GM19468 (cell line): ENCODE results near the gene PADI3.

ENCODE experiments used
- ATAC-seq: cut with Tn5 transposase; IDR thresholded peaks from one replicate; pipeline ENCODE4 v1.9.1; 2021; ENCODE audit warnings: mild to moderate bottlenecking, moderate library complexity, moderate number of reproducible peaks; ENCODE audit not compliant: unreplicated experiment; ENCODE audit errors: extremely low read depth

Gene PADI3

DNA sequence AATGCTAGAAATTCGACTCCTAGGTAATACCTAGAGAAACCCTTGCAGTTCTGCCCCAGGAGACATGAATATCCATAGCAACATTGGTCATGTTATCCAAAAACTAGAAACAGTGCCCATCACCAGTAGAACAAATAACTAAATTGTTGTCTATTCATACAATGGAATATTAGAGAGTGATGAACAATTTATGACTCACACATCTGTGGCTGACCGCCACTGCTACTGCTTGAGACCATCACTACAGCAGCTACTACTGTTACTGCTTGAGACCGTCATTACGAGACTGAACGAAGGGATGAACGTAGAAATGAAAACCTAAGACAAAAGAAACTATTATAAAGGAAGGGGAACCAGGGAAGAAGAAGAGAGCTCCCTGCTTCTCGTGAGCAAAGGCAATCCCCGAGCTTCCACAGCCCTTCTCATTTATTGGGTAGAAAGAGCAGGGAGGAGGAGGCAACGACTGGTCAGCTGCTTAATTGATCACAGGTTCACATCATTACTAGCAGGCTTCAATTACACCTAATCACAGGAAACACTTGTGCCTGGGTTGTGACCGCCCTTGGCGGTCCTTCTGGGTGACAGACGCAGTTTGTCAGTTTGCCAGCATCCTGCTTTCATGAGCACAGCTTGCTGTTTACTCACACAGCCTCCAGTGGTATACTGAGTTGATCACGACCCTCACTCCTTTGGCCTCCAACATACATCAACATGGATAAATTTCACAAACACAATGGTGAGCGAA, 45.0 kb downstream of the PADI3 start:
- no peak for ATAC-seq

DNA sequence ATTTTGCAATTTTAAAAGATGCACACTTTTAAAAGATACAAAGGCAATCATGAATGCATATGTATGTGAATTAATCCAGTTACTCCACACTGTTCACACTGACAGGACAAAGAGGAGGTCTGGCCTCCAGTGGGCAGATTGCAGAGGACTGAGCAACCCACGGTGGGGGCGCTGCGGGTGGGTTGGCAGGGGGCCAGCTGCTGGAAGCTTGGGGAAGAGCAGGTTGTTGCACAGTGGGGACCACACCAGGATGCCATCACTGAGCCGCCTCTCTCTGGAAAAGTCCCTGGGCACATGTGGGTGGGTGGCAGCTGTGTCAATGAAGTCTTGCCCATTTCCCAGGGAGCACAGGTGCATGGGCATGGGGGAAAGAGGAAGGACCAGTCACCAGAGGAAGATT, 46.4 kb downstream of the PADI3 start:
- ATAC-seq = no peak

- no peak for ATAC-seq
Observed at GRCh38 chr1:17296086-17296485, 47.2 kb downstream of the PADI3 start.

GRCh38 chr1:17297991-17298390, 49.1 kb downstream of the PADI3 start:
- no peak for ATAC-seq

DNA sequence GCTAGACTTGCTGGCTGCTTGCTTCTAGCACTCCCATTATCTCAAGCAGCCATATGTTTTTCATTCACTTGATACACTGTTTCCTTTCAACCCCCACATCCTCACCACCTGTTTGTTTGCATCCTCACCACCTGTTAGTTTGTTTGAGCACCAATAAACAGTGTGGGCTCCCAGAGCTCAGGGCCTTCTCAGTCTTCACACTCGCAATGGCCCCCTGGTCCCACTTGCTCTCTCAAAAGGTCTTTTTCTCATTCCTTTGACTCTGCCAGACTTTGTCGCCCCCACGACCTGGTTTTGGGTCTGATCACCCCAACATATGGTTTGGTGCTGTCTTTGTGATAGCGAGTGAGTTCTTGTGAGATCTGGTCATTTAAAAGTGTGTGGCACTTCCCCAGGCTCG, 52.9 kb downstream of the PADI3 start:
- ATAC-seq = no peak

DNA sequence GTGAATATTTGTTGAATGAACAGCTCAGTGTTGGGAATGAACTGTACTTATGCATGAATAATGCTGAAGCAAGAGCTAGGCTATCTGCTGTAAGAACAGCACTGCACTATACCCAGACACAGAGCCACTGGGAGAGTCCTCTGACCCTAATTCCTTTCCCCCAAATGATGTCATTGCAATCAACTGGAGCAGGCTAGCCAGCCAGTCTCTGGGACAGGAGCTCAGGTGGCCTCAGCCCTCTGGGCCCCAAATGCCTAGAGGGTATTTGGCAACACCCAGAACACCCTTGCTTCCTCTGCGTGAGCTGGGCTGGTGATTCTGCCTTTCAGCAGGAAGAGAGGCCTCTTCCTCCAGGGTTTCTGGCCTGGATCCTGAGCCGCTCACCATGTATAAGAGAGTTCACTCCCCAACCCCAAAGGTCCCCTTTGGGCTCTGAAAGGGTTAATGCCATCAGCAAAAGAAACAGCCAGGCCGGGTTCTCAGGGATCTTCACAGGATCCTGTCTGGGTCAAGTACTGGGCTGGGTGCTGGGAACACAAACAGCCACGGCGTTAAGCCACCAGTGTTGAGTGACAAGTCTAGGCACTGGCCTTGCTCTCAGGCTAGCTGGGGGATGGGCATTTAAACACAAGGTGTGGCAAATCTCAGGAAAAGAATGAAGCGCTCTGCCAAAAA, 55.4 kb downstream of the PADI3 start:
- ATAC-seq = no peak

DNA sequence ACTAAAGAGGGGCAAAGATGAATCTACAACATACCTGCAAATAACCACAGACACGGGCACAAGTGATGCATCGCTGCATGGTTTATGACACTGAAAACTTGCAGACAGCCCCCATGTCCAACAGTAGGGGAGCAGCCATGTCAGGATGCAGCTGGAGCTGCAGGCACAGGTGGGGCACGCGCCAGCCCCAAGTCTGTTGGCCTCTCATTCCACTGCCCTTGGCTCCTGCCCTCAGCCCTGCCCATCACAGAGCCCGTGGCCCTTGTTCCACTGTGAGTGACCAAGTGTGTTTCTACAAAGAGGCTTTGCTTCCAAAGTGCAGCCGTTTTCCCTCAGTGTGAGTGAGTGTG, 55.9 kb downstream of the PADI3 start:
- no peak for ATAC-seq

GRCh38 chr1:17305576-17306095, 56.7 kb downstream of the PADI3 start:
- ATAC-seq = no peak

DNA sequence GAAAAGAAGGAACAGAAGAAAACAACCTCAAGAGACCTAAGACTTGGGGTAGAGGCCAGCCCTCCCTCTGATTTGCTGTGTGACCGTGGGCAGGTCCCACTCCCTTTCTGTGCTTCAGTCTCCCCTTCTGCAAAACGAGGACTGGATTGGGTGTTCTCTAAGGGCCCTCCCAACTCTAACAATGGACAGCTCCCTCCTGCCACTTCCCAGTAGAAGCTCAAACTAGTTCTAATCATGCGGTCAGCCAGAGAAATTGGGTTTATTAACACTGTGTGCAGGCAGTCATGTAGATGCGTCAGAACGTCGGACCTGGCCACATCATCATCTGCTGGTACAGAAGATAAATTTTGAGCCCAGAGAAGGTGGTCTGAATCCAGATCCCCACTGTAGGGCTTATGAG, 57.5 kb downstream of the PADI3 start:
- no peak for ATAC-seq

DNA sequence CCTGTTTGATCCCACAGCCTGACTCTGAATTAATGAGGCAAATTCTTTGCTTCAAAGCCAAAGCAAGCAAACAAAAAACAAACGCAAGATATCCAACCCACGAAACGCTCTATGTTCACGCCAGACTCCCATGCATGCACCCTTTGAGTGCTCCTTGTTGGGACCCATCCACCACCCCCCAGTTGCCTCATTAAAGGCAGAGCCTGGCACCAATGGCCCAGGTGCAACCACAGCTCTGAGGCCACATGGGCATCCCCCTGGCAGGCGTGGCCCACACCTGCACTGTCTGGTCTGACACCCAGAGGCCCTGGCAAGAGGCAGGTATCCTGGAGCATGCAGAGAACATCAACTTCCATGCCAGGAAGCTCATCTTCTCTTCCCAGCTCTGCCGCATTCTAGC, 58.0 kb downstream of the PADI3 start:
- ATAC-seq = no peak

GRCh38 chr1:17307329-17307728, 58.4 kb downstream of the PADI3 start:
- no peak for ATAC-seq

DNA sequence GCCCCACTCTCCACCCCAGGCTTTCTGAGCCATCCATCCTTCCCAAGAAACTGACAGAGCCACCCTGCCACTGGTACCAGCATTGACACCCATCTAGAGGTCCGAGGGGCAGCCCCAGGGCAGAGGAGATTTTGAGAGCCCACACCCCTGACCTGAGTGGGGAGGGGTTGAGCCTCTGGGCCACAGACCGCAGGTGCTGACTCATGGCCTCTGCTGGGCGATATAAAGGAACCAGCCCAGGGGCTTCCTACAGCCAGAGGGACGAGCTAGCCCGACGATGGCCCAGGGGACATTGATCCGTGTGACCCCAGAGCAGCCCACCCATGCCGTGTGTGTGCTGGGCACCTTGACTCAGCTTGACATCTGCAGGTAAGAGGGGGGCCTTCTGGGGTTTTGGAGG, 59.0 kb downstream of the PADI3 start, which contains the start of gene PADI4:
Gene PADI4, plus strand, starts transcription at position 252 of the 400 bp plus-strand sequence. Its CDS starts 26 bp downstream, at position 278.
- no peak for ATAC-seq

DNA sequence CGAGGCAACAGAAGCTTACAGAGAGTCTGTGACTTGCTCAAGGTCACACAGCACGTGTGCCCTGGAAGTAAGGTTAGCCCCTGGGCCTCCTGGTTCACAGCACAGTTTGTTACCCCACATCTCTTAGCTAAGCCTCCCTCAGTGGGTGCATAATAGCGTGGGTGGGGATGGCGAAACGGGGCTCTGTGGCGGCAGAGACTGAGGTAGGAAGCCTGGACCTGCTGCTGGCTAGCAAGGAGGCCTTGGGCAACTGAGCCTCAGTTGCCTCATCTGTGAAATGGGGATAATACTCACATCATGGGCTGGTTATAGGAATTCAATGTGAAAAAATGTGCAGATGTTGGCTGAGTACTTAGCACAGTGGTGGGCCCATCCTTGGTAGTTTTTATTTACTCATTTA, 59.7 kb downstream of the PADI3 start:
- no peak for ATAC-seq

- ATAC-seq = no peak
Observed at GRCh38 chr1:17309426-17310067, 60.6 kb downstream of the PADI3 start.

DNA sequence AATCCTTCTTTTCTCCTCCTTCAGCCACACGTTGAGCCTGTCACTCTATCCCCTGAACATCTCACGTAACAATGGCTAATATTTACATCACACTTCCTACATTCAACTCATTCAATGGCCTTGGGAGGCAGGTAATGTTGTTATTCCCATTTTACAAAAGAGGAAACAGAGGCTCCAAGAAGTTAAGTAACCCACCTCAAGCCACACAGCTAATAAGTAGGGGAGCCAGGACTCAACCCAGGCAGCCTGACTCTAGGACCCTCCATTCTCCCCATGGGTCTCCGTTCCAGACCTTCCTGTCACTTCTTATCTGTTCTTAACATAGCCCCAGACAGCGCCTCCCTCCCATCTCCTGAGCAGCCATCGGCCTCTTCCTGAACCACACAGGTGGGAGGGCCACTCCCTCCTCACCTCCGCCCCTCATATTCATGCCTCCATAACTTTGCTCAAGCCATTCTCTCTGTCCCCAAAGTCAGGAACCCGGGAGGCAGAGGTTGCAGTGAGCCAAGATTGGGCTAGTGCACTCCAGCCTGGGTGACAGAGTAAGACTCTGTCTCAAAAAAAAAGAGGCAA, 61.3 kb downstream of the PADI3 start:
- no peak for ATAC-seq

DNA sequence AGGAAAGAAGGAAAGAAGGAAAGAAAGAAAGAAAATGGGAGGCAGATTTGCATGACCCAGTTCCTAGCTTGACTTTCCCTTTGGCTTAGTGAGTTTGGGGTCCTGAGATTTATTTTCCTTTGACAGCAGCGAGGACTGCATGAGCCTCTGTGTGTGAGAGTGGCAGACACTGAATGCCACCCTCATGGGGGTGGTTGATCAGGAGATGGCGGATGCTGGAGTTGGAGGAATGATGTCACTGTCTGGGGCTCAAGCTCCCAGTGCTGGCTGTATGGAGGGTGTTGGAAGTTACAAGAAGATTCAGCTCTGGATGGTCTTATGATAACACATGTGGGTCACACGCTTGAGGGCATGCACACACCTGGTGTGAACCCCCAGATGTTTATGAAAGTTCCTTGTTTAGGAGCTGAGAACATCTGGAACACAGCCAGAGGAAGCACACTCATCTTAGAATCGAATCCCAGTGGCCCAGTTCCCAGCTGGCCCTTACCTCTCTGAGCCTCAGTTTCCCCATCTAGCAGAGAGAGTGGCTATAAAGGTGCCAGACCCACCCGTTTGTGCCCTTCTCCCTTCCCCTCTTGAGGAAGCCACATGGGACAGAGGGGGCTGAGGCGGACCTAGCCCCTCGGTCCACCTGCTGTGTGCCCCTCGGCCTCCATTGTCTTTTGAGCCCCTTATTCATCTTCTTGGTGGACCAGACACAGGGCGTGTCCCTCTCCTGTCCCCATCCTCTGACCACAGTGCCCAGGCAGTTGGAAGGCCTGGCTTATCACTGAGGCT, 64.8 kb downstream of the PADI3 start:
- no peak for ATAC-seq

GRCh38 chr1:17314491-17314971, 65.6 kb downstream of the PADI3 start:
- no peak for ATAC-seq

GRCh38 chr1:17315542-17316130, 66.7 kb downstream of the PADI3 start:
- ATAC-seq = no peak

- no peak for ATAC-seq
Observed at GRCh38 chr1:17316704-17317103, 67.8 kb downstream of the PADI3 start.

DNA sequence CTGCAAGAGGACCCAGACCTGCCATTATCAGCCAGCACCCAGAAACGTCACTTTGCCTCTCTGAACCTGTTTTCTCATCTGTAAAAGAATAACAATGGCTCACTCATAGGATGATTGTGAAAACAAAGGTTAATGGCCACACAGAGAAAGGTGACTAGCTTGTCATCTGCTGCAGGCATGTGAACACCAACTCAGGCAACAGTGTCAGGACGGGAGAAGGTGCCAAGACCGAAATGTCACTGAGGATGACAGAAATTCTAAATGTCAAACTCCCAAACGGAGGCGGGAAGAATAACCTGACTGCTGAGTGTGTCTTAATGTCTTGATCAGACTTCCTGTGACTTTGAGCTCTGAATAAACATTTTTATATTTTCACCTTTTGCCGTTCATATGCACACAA, 69.4 kb downstream of the PADI3 start:
- no peak for ATAC-seq
